ENCODE results near the gene ANKRD13D. TPM values are rescaled to one million over a fixed set of nuclear protein-coding genes. Genes with fewer than 3 reads are reported as not detected.

ANKRD13D gene
- 30.0 and 34.2 TPM in 2 replicates for total RNA-seq

DNA sequence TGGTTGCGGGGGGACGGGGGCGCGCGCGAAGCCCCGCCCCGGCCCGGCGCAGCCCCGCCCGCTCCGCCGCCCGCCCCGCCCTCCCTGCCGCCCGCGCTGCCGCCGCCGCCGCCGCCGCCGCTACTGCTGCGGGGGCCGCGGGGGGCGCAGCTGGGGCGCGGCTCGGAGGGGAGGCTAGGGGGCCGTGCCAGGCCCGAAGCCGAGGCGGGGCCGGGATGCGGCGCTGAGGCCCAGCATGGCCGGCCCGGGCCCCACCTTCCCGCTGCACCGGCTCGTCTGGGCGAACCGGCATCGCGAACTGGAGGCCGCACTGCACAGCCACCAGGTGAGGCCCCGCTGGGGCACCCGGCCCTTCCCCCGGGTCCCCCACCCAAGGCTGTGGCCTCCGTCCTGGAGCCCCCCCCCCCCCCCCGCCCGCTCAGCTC lies at the start of gene ANKRD13D:
ANKRD13D (plus strand) TSS at position 78 of the 425 bp plus-strand sequence; CDS start at position 236, 158 bp downstream.

DNA sequence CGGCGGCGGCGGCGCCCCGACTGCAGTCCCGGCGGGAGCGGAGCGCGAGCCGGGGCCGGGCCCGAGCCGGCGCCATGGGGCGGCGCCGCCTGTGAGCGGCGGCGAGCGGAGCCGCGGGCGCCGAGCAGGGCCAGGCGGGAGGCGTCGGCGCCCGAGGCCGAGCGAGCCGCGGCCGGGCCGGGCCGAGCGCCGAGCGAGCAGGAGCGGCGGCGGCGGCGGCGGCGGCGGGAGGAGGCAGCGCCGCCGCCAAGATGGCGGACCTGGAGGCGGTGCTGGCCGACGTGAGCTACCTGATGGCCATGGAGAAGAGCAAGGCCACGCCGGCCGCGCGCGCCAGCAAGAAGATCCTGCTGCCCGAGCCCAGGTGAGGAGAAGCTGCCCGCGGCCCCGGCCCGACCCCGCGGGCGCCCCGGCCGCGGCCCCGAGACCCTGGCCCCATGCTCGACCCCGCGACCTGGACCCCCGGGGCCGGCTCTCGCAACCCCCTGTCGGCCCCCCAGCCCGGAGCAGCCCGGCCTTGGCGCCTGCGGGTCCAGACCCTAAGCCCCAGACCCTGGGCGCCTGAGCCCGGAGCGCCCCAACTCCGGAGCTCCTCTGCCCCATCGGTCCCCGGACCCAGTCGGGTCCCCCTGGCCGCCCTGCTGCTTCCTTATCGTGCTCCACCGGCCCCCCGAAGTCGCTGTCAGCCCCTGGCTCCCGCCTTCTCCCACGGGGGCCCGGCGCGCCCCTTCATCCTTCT lies 22.5 kb upstream of the ANKRD13D start, which contains the start of gene GRK2:
GRK2 (plus strand) TSS at position 25 of the 739 bp plus-strand sequence; CDS start at position 252, 227 bp downstream.

DNA sequence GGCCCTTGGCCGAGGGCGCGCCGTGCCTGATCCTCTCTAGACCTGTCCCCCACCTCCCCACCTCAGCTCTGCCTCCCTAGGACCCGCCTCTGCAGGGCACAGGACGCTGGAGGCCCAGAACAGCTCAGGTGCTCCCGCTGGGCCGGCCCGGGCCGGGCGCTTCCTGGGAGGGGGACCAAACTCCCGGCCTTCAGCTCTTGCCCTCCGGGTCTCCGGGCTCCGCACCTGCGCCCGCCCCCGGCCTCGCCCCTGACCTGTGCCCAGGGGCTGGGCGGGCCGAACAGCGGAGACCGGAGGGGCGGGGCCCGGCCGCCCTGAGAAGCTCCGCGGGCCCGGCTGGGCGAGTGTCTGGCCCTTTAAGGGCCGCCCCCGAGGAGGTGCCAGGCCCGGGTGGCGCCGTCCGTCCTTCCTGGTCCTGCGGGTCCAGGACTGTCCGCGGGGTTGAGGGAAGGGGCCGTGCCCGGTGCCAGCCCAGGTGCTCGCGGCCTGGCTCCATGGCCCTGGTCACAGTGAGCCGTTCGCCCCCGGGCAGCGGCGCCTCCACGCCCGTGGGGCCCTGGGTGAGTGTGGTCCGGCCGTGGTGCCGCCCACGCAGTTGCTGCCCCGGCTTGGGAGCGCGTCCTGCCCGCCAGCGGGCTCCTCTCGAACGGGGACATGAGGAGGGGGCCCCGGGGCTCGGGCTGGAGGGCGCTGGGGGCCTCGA lies 14.2 kb downstream of the ANKRD13D start, which contains the start of gene SSH3:
SSH3 (plus strand) TSS at position 399 of the 703 bp plus-strand sequence; CDS start at position 495, 96 bp downstream.

Other genes with a start within 250 kb of the ANKRD13D start
- 4.6 and 14.7 TPM in 2 replicates for gene RHOD, start 232.5 kb upstream of the ANKRD13D start, total RNA-seq
- gene KDM2A, start 170.0 kb upstream of the ANKRD13D start, total RNA-seq = 40.0 and 49.5 TPM in 2 replicates
- gene GRK2, start 22.8 kb upstream of the ANKRD13D start, total RNA-seq = 34.7 and 37.3 TPM in 2 replicates
- gene SSH3, start 14.2 kb downstream of the ANKRD13D start, total RNA-seq = 14.3 and 15.6 TPM in 2 replicates
- gene POLD4, start 64.2 kb downstream of the ANKRD13D start, total RNA-seq = 31.8 and 50.0 TPM in 2 replicates
- 2.8 and 3.9 TPM in 2 replicates for gene CLCF1, start 84.3 kb downstream of the ANKRD13D start, total RNA-seq
- gene RAD9A, start 102.7 kb downstream of the ANKRD13D start, total RNA-seq = 7.3 and 7.6 TPM in 2 replicates
- 159 and 215 TPM in 2 replicates for gene PPP1CA, start 112.6 kb downstream of the ANKRD13D start, total RNA-seq
- not detected in 2 replicates for gene TBC1D10C, start 114.8 kb downstream of the ANKRD13D start, total RNA-seq
- under 0.01 and 0.12 TPM in 2 replicates for gene CARNS1, start 126.4 kb downstream of the ANKRD13D start, total RNA-seq
- 37.1 and 68.3 TPM in 2 replicates for gene RPS6KB2, start 139.2 kb downstream of the ANKRD13D start, total RNA-seq
- gene PTPRCAP, start 148.4 kb downstream of the ANKRD13D start, total RNA-seq = 0.44 and 0.62 TPM in 2 replicates
- gene CORO1B, start 154.2 kb downstream of the ANKRD13D start, total RNA-seq = 110 and 138 TPM in 2 replicates
- gene GPR152, start 163.4 kb downstream of the ANKRD13D start, total RNA-seq = not detected in 2 replicates
- gene CABP4, start 166.1 kb downstream of the ANKRD13D start, total RNA-seq = not detected in 2 replicates
- gene TMEM134, start 179.9 kb downstream of the ANKRD13D start, total RNA-seq = 28.4 and 30.1 TPM in 2 replicates
- 63.2 and 102 TPM in 2 replicates for gene AIP, start 193.7 kb downstream of the ANKRD13D start, total RNA-seq
- 12.1 and 16.5 TPM in 2 replicates for gene PITPNM1, start 216.1 kb downstream of the ANKRD13D start, total RNA-seq
- 14.7 and 30.4 TPM in 2 replicates for gene CDK2AP2, start 218.9 kb downstream of the ANKRD13D start, total RNA-seq
- gene CABP2, start 234.1 kb downstream of the ANKRD13D start, total RNA-seq = not detected in 2 replicates

All from uterine smooth muscle cell (primary cell).